Sigmoid colon (tissue), 7 donors: ENCODE measurements around the gene ECI1. TPM values are rescaled to one million over a fixed set of nuclear protein-coding genes. Genes with fewer than 3 reads are reported as not detected.

Experiments
- DNase-seq: peaks from one replicate; pipeline ENCODE4 v3.0.0-alpha.2; 2019
- H3K27ac ChIP-seq, 4 donors: fragments of 200-600 bp; sonication (generic); one replicate each; pipeline ENCODE4 v1.5.1; 2016 to 2019; ENCODE audit warnings: mild to moderate bottlenecking in 1 of 4
- H3K27me3 ChIP-seq, 3 donors: fragments of 200-600 bp; sonication (generic); one replicate each; pipeline ENCODE4 v1.5.1; 2019; ENCODE audit warnings: mild to moderate bottlenecking in 1 of 3
- H3K36me3 ChIP-seq, 4 donors: fragments of 200-600 bp; sonication (generic); one replicate each; pipeline ENCODE4 v1.5.1; 2016 to 2019
- H3K4me1 ChIP-seq, 4 donors: fragments of 200-600 bp; sonication (generic); one replicate each; pipeline ENCODE4 v1.5.1; 2017 to 2019
- H3K4me3 ChIP-seq, 4 donors: fragments of 200-600 bp; sonication (generic); one replicate each; pipeline ENCODE4 v1.5.1; 2017 to 2019; ENCODE audit warnings: mild to moderate bottlenecking in 2 of 4, moderate library complexity in 1 of 4
- H3K9me3 ChIP-seq, 4 donors: fragments of 200-600 bp in 3 of 4; sonication (generic) in 3 of 4; one replicate each; pipeline versions ENCODE4 v1.5.1 to v1.6.1; 2013 to 2019
- CTCF ChIP-seq, 4 experiments: fragments of 450-650 bp in 3 of 4; fragments of 200-600 bp in 1 of 4; IDR thresholded peaks; one replicate each; pipeline ENCODE4 v1.5.1; 2016 to 2019; ENCODE audit warnings: antibody characterized with exemption in 4 of 4, mild to moderate bottlenecking in 3 of 4, moderate library complexity in 2 of 4
- EP300 ChIP-seq, 4 donors: sonication (generic); formaldehyde crosslinking; IDR thresholded peaks; one replicate each; pipeline ENCODE4 v1.6.1; 2017; ENCODE audit warnings: antibody characterized with exemption in 4 of 4
- POLR2A ChIP-seq, 2 donors: fragments of 450-650 bp; IDR thresholded peaks; one replicate each; pipeline ENCODE4 v1.6.1; 2016; ENCODE audit warnings: antibody characterized with exemption in 2 of 2, mild to moderate bottlenecking in 2 of 2, moderate library complexity in 2 of 2
- POLR2AphosphoS5 ChIP-seq, 4 donors: sonication (generic); formaldehyde crosslinking; IDR thresholded peaks; one replicate each; pipeline ENCODE4 v1.6.1; 2017; ENCODE audit warnings: antibody characterized with exemption in 4 of 4
- WGBS, 2 donors: extraction: QIAGEN DNeasy Blood & Tissue Kit; methylation state at CpG; one replicate each; pipeline ENCODE4 v1.1.7; 2013; 5-methylcytosine and 5-hydroxymethylcytosine counted together
- intact Hi-C: fragments of 100-400 bp; cut with DNase I; formaldehyde crosslinking; loops from one replicate; pipeline ENCODE4 v1.15.1; 2023
- polyA plus RNA-seq, 3 donors: library from polyadenylated mRNA; stranded (reverse); fragments of 200-250 nt; gene quantifications; one replicate each; pipeline ENCODE4 v1.2.3, GENCODE V29; 2013
- total RNA-seq, 4 donors: library from RNA; depleted of rRNA; stranded (reverse); fragments of >200 nt; gene quantifications; one replicate each; pipeline ENCODE4 v1.1.0, GENCODE V29; 2016
- donor health status: healthy with polysubstance abuse.
- donor health status: Bipolar disorder and iron deficiency.
- donor health status: healthy.

The ECI1 gene
- total and polyA plus RNA-seq, 7 donors = 50.2 to 136 (median 84.8) TPM

DNA sequence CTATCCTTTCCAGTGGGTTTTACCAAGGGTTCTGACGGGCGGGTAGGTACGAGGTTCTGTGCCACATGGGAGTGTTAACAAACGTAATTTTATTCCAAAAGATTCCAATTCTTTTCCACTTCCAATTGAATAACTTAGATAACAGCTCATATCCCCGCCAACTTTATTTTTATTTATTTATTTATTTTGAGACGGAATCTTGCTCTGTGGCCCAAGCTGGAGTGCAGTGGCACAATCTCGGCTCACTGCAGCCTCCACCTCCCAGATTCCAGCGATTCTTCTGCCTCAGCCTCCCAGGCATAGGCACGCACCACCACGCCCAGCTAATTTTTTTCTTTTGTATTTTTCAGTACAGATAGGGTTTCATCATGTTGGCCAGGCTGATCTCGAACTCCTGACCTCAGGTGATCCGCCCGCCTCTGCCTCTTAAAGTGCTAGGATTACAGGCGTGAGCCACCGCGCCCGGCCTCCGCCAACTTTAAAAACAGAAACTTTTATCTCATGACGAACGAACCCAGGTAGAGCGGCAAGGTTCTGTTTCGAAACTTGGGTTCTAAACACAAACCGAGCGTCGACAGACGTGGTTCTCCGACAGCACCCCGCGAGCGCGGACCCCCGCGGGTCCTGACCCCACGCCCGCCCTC is 613 bp downstream of the ECI1 start:
- 3 to 10% methylated on average over 35 of the region's 35 CpGs for WGBS, 2 donors
- no peak for TF ChIP-seq POLR2AphosphoS5 (IDR thresholded peaks at IDR 0.05)
- no peak for TF ChIP-seq CTCF (IDR thresholded peaks at IDR 0.05)
- TF ChIP-seq EP300 (IDR thresholded peaks at IDR 0.05) = no peak
- TF ChIP-seq POLR2A (IDR thresholded peaks at IDR 0.05) = no peak
- DNase-seq = peak; percentile 72
- peaks cover 31 to 44% (median 38%) of the 10 kb centered on the region in 4 donors for H3K36me3 ChIP-seq
- intact Hi-C loops = loop anchor here (1.0 to 5.0 kb wide), 5 partner anchors 18 to 228 kb away; partner anchors contain the start of genes E4F1, MLST8 and RNPS1
- H3K4me3 ChIP-seq = peak overlapping the region; percentile 63 to 75 (median 70)
- no peaks in the 10 kb centered on the region for H3K27me3 ChIP-seq
- peaks cover 0 to 27% (median 23%) of the 10 kb centered on the region in 4 donors for H3K4me1 ChIP-seq
- peak overlapping the region; percentile 90 to 94 (median 92) for H3K27ac ChIP-seq
- no peaks in the 10 kb centered on the region for H3K9me3 ChIP-seq

DNA sequence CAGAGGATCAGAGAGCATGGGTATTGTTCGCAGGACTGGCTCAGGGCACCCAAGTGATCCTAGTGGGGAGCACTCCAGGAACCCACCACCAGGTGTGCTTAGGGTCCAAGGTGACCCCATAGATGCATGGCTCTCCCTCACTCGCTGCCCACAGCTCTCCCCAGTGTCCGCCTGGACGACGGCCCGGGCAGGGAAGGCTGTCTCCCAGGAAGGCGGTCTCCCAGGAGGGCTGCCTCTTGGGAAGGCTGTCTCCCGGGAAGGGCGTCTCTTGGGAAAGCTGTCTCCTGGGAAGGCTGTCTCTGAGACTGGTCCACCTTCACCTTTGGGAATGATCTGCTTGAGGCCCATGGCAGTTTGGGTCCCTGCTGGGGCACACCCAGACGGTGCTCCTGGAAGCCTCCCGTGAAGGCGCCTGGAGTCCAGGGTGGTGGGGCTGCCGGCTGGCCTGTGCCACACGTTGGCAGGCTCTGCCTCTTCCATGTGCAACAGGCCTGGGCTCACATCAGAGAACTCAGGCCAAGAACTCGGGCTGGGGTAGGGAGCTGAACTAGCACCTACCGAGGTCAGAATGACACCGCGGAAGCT is 5.0 kb downstream of the ECI1 start:
- 93 to 94% methylated on average over 18 of the region's 18 CpGs for WGBS, 2 donors
- no peak for DNase-seq
- H3K36me3 ChIP-seq = peaks cover 41 to 54% (median 48%) of the 10 kb centered on the region in 4 donors

GRCh38 chr16:2244926-2245795 is 6.2 kb downstream of the ECI1 start:
- Histone ChIP-seq H3K27me3 (no peaks in the 10 kb centered on the region), H3K9me3 (no peaks in the 10 kb centered on the region), H3K36me3 (peaks cover 41 to 59% (median 50%) of the 10 kb centered on the region in 4 donors), H3K27ac (no peak overlapping the region), H3K4me3 (no peak overlapping the region), H3K4me1 (peaks cover 0 to 13% (median 8%) of the 10 kb centered on the region in 4 donors)
- WGBS, 2 donors = 95 to 96% methylated on average over 30 of the region's 30 CpGs
- TF ChIP-seq POLR2A (IDR thresholded peaks at IDR 0.05) (no peak), POLR2AphosphoS5 (IDR thresholded peaks at IDR 0.05) (no peak), CTCF (IDR thresholded peaks at IDR 0.05) (no peak)
- no peak for DNase-seq
- intact Hi-C loops = no loop called here

More for the DNA sequence above, 5.0 kb downstream of the ECI1 start:
- H3K4me3 ChIP-seq = no peak overlapping the region
- TF ChIP-seq POLR2A (IDR thresholded peaks at IDR 0.05) = no peak
- no peak for TF ChIP-seq CTCF (IDR thresholded peaks at IDR 0.05)
- TF ChIP-seq POLR2AphosphoS5 (IDR thresholded peaks at IDR 0.05) = no peak
- no peak for TF ChIP-seq EP300 (IDR thresholded peaks at IDR 0.05)
- no peak overlapping the region for H3K27ac ChIP-seq
- intact Hi-C loops = no loop called here
- H3K27me3 ChIP-seq = no peaks in the 10 kb centered on the region
- peaks cover 0 to 20% (median 15%) of the 10 kb centered on the region in 4 donors for H3K4me1 ChIP-seq
- no peaks in the 10 kb centered on the region for H3K9me3 ChIP-seq

- Histone ChIP-seq H3K4me3 (no peak overlapping the region), H3K27ac (no peak overlapping the region), H3K36me3 (peaks cover 41 to 65% (median 50%) of the 10 kb centered on the region in 4 donors), H3K4me1 (peaks cover 0 to 8% (median 2%) of the 10 kb centered on the region in 4 donors), H3K9me3 (no peaks in the 10 kb centered on the region), H3K27me3 (no peaks in the 10 kb centered on the region)
- TF ChIP-seq POLR2AphosphoS5 (IDR thresholded peaks at IDR 0.05) = no peak
- TF ChIP-seq POLR2A (IDR thresholded peaks at IDR 0.05) = no peak
- TF ChIP-seq EP300 (IDR thresholded peaks at IDR 0.05) = no peak
- no peak for TF ChIP-seq CTCF (IDR thresholded peaks at IDR 0.05)
- intact Hi-C loops = no loop called here
- no peak for DNase-seq
- 83 to 87% methylated on average over 17 of the region's 17 CpGs for WGBS, 2 donors
These were observed 7.1 kb downstream of the ECI1 start for GRCh38 chr16:2244301-2244700.
